ENCODE results near the gene WDR89. TPM values are rescaled to one million over a fixed set of nuclear protein-coding genes. Genes with fewer than 3 reads are reported as not detected.

Gene WDR89
- total RNA-seq, 1 experiment from 2014 or later: 23.6 TPM

DNA sequence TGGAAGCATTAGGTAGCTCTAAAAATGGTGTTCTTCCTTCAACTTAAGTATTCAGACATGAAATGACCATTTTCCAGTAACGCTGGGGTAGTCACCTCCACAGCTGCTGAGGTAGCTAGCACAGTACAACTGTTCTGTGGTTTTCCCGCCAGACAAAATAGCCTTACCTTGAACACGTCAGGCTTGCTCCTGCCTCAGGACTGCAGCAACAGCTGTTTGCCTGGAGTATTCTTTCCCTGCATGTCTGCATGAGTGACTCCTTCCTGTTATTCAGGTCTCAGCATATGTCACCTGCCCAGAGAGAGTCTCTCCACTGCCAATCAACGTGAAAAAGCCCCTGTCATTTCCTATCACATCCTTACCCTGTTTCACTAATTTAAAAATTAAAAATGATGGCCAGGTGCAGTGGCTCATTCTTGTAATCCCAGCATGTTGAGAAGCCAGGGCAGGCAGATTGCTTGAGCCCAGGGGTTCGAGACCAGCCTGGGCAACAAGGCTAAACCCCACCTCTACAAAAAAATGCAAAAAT, 37.9 kb downstream of the WDR89 start:
- no peaks in the 10 kb centered on the region for H3K9me3 ChIP-seq (ENCODE audit: low read depth, low read length, poor library complexity, severe bottlenecking)
- ChIA-PET POLR2A (ENCODE audit: low non-redundant PET) (no interaction called here), CTCF (no interaction called here)
- TF ChIP-seq, protein P1, sequence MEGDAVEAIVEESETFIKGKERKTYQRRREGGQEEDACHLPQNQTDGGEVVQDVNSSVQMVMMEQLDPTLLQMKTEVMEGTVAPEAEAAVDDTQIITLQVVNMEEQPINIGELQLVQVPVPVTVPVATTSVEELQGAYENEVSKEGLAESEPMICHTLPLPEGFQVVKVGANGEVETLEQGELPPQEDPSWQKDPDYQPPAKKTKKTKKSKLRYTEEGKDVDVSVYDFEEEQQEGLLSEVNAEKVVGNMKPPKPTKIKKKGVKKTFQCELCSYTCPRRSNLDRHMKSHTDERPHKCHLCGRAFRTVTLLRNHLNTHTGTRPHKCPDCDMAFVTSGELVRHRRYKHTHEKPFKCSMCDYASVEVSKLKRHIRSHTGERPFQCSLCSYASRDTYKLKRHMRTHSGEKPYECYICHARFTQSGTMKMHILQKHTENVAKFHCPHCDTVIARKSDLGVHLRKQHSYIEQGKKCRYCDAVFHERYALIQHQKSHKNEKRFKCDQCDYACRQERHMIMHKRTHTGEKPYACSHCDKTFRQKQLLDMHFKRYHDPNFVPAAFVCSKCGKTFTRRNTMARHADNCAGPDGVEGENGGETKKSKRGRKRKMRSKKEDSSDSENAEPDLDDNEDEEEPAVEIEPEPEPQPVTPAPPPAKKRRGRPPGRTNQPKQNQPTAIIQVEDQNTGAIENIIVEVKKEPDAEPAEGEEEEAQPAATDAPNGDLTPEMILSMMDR (conservative IDR thresholded peaks at IDR 0.05; ENCODE audit: low read depth, low read length): no peak
- TF ChIP-seq EZH2 (IDR thresholded peaks at IDR 0.05; ENCODE audit: borderline replicate concordance, low read depth, low read length, poor library complexity, severe bottlenecking): no peak
- H3K4me1 ChIP-seq (ENCODE audit: insufficient read depth, low read length, poor library complexity, severe bottlenecking): no peaks in the 10 kb centered on the region
- intact Hi-C loops (cut with micrococcal nuclease; ENCODE audit: unreplicated experiment): no loop called here
- BruUV-seq (replicated peaks): no TSS peak
- H3K27ac ChIP-seq (ENCODE audit: low read depth, low read length, poor library complexity, severe bottlenecking): no peak overlapping the region
- H3K36me3 ChIP-seq (ENCODE audit: insufficient read depth, low read length, poor library complexity, severe bottlenecking): peaks cover 9% of the 10 kb centered on the region
- no peak overlapping the region for H3K4me3 ChIP-seq (ENCODE audit: low read depth, low read length, poor library complexity, severe bottlenecking)
- no peak for DNase-seq (ENCODE audit: low spot score)
- no peaks in the 10 kb centered on the region for H3K27me3 ChIP-seq (replicated peaks; ENCODE audit: insufficient read depth, low read depth, low read length, poor library complexity)

DNA sequence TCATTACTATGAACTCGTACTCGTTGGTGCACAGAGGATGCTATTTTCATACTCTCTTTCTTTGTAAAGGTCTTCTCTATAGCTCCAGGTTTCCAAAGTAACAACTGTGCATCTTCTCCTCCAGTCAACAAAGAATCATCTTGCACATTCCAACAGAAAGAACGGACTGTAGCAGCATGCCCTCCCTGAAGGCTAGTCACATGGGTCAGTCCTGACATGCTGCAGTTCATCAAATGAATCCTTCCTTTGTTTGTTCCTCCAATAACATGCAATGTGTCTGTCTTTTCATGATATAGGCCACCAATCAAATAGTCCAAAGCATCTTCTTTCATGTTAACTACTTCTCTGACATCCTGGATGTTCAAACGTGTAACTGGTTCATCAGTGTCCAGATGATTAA, 42.9 kb downstream of the WDR89 start:
- H3K36me3 ChIP-seq (ENCODE audit: insufficient read depth, low read length, poor library complexity, severe bottlenecking): peaks cover 13% of the 10 kb centered on the region
- ChIA-PET POLR2A (ENCODE audit: low non-redundant PET) (no interaction called here), CTCF (no interaction called here)
- no peak overlapping the region for H3K27ac ChIP-seq (ENCODE audit: low read depth, low read length, poor library complexity, severe bottlenecking)
- H3K27me3 ChIP-seq (replicated peaks; ENCODE audit: insufficient read depth, low read depth, low read length, poor library complexity): no peaks in the 10 kb centered on the region
- peaks cover 3% of the 10 kb centered on the region for H3K9me3 ChIP-seq (ENCODE audit: low read depth, low read length, poor library complexity, severe bottlenecking)
- no peaks in the 10 kb centered on the region for H3K4me1 ChIP-seq (ENCODE audit: insufficient read depth, low read length, poor library complexity, severe bottlenecking)
- TF ChIP-seq, protein P1 (conservative IDR thresholded peaks at IDR 0.05; ENCODE audit: low read depth, low read length): no peak
- no peak for TF ChIP-seq EZH2 (IDR thresholded peaks at IDR 0.05; ENCODE audit: borderline replicate concordance, low read depth, low read length, poor library complexity, severe bottlenecking)
- intact Hi-C loops (cut with micrococcal nuclease; ENCODE audit: unreplicated experiment): no loop called here
- no peak overlapping the region for H3K4me3 ChIP-seq (ENCODE audit: low read depth, low read length, poor library complexity, severe bottlenecking)
- TSS peak; percentile 14 for BruUV-seq (replicated peaks)
- DNase-seq (ENCODE audit: low spot score): no peak

DNA sequence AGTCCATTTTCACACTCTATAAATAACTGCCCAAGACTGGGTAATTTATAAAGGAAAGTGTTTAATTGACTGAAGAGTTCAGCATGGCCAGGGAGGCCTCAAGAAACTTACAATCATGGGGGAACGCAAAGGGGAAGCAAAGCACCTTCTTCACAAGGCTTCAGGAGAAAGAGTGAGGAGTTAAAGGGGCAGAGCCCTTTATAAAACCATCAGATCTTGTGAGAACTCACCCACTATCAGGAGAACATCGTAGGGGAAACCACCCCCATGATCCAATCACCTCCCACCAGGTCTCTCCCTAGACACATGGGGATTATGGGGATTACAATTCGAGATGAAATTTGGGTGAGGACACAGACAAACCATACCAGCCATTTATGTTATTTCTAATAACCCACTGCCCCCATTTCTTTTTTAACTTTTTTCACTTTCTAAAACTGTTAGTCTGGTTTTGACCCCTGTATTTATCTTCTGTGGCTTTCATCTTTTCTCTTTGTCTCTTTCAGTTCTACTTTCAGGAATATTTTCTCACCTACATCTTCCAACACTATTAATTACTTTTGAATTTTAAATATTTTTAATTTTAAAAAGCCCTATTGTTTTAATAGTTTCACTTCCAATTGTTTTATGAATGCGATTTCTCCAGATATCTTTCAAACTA, 44.5 kb downstream of the WDR89 start:
- no peak overlapping the region for H3K4me3 ChIP-seq (ENCODE audit: low read depth, low read length, poor library complexity, severe bottlenecking)
- no peak overlapping the region for H3K27ac ChIP-seq (ENCODE audit: low read depth, low read length, poor library complexity, severe bottlenecking)
- no peak for TF ChIP-seq EZH2 (IDR thresholded peaks at IDR 0.05; ENCODE audit: borderline replicate concordance, low read depth, low read length, poor library complexity, severe bottlenecking)
- TF ChIP-seq, protein P1 (conservative IDR thresholded peaks at IDR 0.05; ENCODE audit: low read depth, low read length): no peak
- peaks cover 7% of the 10 kb centered on the region for H3K9me3 ChIP-seq (ENCODE audit: low read depth, low read length, poor library complexity, severe bottlenecking)
- H3K4me1 ChIP-seq (ENCODE audit: insufficient read depth, low read length, poor library complexity, severe bottlenecking): no peaks in the 10 kb centered on the region
- no TSS peak for BruUV-seq (replicated peaks)
- ChIA-PET CTCF (no interaction called here), POLR2A (ENCODE audit: low non-redundant PET) (no interaction called here)
- intact Hi-C loops (cut with micrococcal nuclease; ENCODE audit: unreplicated experiment): no loop called here
- H3K27me3 ChIP-seq (replicated peaks; ENCODE audit: insufficient read depth, low read depth, low read length, poor library complexity): no peaks in the 10 kb centered on the region
- DNase-seq (ENCODE audit: low spot score): no peak
- peaks cover 13% of the 10 kb centered on the region for H3K36me3 ChIP-seq (ENCODE audit: insufficient read depth, low read length, poor library complexity, severe bottlenecking)

Data from A673 (cell line).